HG03432 (cell line): ENCODE data around the gene GKN2.
"Not testable (repeated sequence)": the region's sequence is repeated elsewhere in the genome, so short reads cannot be mapped to it uniquely, and the experiment has no call there.

ENCODE experiments used
- ATAC-seq: cut with Tn5 transposase; IDR thresholded peaks from one replicate; pipeline ENCODE4 v1.9.1; 2021; ENCODE audit warnings: mild to moderate bottlenecking, moderate library complexity; ENCODE audit not compliant: unreplicated experiment

GKN2 gene

DNA sequence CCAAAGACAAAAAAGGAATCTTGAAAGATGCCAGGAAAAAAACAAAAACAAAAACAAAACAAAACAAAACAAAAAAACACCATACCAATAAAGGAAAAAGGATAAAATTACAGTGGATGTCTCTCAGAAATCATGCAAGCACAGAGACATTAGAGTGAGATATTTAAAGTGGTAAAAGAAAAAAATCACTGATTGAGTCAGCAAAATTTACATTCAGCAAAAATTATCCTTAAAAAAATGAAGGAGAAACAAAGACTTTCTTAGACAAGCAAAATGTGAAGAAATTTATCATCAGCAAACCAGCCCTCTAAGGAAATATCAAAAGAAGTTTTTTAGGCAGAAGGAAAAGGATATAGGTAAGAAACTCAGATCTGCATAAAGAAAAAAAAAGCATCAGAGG is 11.6 kb upstream of the GKN2 start:
- ATAC-seq = no peak

DNA sequence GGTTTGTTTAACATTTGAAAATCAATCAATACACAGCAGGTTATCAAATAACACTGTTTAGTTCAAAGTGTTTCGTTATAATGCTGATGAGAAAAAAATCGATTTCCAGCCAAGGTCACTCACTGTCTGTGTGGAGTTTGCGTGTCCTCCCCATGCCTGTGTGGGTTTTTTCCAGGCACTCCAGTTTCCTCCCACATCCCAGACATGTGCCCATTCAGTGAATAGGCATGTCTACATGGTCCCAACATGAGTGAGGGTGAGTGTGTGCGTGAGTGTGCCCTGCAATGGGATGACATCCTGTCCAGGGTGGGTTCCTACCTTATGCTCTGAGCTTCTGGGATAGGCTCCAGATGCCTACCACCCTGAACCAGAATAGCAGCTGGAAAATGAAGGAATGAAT is 8.7 kb upstream of the GKN2 start:
- no peak for ATAC-seq

DNA sequence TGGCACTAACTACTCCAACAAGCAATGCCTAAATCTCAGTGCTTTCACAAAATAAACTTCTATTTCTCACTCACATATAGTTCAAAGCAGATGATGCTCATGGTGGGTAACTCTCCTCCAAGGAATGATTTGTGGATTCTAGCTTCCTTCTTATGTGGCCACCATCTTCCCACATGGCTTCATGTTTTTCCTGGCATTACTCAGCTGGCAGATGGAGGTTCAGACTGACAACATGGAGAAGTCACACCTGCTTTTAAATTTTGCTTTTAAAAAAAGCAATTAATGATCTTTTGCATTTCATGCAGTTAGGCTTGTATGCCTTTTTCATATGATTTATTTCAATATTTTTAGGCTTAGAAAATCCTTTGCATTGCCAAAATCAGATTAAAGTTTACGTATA is 6.3 kb upstream of the GKN2 start:
- ATAC-seq = no peak

DNA sequence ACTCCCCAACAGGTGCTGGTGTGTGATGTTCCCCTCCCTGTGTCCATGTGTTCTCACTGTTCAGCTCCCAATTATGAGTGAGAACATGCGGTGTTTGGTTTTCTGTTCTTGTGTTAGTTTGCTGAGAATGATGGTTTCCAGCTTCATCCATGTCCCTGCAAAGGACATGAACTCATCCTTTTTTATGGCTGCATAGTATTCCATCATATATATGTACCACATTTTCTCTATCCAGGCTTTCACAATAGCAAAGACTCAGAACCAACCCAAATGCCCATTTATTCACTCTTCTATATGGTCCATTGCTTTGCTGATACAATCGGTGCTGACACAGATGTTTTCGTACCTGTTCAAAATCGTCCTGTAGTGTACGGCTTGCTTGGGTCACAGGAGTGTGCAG is 2.7 kb upstream of the GKN2 start:
- ATAC-seq = not testable (repeated sequence)

DNA sequence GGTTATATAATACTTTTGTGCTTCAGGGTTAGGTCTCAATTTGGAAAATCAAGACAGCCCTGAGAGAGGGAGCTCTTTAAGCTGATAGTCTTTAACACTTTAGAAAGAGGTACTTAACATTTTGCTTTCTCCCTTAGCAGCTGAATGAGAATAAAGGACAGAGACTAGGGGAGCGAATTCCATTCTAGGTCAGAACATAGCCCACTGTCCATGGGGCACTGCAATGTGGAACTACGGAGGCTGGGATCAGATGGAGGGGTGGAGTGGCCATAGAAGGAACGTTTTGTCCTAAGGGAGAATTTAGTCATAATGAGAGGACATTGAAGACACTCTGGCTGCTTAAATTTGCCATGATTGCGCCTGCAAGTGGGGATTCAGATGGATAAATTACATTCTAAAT is 794 bp downstream of the GKN2 start:
- ATAC-seq = no peak

DNA sequence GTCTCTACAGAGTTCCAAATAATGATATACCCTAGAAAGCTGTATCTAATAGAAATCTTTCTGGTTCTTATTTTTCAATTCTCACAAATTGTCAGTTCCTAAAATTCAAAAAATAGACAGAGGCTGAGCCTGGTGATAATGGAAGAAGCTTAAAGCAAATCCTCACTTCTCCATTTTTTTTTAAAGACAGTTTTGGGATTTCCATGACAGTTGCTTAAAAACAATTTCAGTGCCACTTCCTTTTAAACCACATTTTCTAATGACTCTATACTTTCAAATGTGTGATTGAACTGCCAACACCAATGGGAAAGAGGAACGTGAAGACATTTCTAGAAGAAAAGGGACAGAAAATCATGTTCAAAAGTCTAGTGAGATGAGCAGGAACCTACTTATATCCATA is 4.0 kb downstream of the GKN2 start:
- ATAC-seq = no peak

DNA sequence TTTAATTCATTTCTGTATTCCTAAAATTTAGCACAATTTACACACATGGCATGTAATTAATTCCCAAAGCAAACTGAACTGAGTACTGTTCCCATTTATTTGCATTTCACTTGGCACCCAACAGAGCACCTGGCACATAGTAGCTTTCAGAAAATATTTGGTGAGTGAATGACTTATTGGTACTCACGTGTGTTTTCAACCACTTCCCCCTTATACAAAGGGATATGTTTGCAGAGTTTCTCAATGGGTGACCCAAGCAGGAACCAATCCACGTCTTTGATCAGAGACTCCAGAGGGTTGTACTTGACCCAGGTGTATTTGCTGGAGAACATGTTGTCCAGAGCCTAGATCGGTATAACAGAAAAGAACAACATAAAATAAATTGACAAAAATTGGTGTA is 6.6 kb downstream of the GKN2 start:
- no peak for ATAC-seq

DNA sequence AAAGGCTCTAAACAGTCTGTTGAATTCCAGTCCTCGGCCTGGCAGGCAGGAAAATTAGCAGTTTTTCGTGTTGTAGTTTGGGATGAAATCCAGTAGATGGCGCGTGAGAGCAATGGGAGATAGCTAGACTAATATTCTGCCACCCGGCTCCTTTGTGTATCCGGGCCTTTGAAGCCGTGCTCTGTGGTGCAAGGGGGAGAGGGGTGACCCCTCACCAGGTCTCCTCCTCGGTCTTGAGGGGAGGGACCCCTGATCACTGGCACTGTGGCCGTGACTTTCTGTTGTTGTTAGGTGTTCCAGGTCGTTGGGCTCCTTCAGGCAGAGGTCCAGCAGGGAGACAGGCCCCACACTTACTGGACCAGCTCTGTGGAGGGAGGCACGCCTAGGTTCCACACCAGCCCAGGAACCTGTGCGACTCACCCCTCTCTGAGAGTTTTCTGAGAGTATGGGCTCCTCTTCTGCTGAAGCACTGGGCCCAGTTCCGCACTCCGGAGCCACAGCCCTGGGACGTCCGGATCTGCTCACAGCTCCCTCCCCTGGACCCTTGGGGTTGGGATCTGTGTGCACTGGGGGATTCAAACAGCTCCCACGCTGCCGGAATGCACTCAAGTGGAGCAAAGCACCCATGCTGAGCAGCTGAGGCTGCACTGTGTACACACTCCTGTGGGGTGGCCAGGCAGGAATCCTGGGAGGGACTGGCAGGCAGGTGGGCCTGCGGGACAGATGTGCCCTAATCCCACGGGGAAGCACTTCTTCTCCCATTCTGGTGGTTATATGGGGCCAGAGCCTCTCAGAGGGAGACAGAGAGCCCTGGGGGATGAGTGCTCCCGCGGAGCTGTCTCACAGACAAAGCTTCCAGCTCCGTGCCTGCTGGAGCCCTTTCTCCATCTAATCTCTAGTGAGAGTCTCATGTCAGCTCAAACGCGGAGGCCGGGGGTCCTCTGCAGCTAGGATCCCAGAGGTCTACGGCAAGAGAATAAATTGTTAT is 8.8 kb downstream of the GKN2 start:
- ATAC-seq = peak; percentile 62

DNA sequence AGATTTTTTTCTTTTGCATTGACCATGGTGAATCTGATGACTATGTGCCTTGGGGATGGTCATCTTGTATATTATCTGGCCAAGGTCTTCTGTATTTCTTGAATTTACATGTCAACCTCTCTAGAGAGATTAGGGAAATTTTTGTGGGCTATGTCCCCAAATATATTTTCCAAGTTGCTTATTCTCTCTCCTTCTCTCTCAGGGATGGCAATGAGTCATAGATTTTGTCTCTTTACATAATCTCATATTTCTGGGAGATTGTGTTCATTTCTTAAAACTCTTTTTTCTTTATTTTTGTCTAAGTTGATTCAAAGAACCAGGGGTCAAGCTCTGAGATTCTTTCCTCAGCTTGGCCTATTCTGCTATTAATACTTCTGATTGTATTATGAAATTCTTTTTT is 9.9 kb downstream of the GKN2 start:
- no peak for ATAC-seq

DNA sequence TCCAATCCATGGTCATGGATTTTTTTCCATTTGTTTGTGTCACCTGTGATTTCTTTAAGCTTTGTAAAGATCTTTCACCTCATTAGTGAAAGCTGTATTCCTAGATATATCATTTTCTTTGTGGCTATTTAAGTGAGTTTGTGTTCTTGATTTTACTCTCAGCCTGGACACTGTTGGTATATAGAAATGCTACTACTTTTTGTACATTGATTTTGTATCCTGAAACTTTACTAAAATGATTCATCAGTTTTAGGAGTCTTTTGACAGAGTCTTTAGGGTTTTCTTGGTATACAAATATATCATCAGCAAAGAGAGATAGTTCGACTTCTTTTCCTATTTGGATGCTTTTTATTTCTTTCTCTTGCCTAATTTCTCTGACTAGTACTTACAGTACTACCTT is 12.3 kb downstream of the GKN2 start:
- no peak for ATAC-seq

DNA sequence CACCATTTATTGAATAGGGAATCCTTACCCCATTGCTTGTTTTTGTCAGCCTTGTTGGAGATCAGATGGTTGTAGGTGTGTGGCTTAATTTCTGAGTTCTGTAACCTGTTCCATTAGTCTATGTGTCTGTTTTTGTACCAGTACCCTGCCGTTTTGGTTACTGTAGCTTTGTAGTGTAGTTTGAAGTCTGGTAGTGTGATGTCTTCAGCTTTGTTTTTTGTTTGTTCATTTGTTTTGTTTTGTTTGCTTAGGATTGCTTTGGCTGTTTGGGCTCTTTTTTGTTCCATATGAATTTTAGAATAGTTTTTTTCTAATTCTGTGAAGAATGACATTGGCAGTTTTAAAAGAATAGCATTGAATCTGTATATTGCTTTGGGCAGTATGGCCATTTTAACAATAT is 12.7 kb downstream of the GKN2 start:
- ATAC-seq = no peak

DNA sequence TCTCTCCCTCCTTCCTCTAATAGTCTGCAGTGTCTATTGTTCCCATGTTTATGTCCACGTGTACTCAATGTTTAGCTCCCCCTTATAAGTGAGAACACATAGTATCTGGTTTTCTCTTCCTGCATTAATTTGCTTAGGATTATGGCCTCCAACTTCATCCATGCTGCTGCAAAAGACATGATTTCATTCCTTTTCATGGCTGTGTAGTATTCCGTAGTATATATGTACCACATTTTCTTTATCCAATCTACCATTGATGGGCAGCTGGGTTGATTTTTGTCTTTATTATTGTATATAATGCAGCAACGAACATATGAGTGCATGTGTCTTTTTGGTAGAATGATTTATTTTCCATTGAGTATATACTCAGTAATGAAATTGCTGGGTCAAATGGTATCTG is 13.8 kb downstream of the GKN2 start:
- no peak for ATAC-seq

DNA sequence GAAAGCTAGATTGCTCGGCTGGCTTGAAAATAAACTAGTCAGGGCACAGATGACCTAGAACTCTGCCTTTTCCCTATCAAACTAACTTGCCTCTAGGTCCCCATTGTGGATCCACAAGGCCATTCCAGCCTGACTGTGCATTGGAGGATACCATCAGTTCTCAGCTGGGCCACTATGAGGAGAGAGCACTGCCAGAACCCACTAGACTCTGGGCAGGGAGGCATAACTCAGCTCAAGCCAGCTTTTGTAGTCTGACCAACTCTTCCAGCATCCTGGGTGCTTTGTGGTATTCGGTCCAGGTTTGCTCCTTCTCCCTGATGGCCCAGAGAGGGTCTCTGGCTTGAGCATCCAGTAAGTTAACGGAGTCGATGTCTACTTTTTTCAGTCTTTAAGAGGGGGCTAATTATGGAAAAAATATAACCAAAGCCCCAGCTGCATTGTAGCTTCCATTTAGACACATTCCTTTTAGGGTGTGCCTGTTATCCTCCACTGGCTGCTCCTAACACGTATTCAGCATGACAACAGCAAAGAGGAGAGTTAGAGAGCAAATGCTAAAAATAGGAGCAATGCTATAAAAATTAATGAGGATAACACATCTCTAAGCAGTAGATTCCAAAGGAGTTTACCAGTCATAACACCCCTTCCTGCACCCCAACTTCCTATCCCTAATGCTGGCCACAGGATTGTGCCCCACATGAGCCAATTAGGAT is 15.2 kb downstream of the GKN2 start:
- ATAC-seq = no peak

DNA sequence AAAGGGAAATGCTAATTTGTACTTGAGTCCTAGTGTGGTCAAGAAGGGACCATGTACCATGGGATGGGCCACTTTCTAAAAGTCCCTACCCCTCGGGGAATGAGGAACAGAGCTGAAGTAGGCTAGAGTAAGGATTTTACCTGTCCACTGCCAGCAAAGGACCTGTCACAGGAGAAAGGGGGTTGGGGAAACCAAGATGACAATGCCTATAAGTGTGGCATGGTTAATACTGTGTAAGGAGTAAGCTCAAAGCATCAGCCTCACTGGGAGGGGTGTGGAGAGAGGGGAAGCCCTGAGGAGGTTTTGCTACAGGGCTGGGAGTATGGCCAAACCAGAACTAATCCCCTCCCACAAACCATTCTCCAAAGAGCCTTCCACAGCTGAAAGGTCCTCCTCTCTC is 15.8 kb downstream of the GKN2 start:
- no peak for ATAC-seq

DNA sequence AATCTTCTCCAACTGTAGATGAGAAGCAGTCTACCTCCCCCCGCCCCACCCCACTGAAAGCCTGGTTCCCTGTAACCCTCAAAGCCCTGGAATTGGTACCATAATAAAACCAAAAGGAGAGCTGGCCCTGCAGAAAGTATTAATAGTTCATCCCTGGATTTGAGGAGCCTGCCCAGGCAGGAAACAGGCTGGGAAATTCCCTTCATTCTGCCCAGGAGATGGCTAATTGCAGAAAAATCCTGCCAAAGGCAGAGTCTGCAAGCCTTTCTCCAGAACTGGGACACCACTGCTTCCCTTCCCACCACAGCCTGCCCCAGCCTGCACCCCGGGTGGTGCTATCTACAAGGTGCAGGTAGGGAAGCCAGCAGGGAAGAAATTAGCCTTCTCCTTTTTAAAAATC is 16.3 kb downstream of the GKN2 start:
- ATAC-seq = no peak

DNA sequence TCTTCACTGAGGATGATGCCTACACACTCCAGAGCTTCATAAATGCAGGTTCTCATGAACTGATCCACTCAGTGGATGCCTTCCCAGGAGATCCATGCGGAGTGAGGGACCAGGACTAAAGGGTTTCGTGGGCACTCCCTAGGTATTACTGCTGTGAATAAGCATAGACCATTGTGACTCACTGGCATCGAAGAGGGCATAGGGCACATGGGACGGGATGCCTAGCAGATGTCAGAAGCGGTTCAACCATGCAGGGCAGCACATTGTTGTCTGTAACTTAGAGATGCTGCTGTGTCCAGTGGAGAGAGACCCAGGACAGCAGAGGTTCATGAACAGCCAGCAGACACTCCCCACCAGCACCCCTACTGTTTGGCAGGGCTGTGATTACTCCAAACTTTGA is 17.2 kb downstream of the GKN2 start:
- no peak for ATAC-seq

DNA sequence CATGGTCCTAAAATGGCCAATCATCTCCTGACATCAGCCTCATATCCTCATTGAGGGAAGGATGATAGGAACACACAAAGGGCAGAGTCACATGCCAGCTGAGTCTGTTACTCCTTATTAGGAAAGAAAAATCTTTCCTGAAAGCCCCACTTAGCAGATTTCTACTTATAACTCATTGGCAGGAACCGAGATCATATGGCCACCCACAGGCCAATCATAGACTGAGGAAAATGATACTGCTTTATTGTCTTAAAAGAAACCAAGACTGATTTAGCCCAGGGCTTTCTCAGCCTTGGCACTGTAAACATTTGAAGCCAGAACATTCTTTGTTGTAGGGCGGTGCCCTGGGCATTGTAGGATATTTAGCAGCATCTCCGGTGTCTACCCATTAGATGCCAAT is 18.7 kb downstream of the GKN2 start:
- ATAC-seq = no peak

DNA sequence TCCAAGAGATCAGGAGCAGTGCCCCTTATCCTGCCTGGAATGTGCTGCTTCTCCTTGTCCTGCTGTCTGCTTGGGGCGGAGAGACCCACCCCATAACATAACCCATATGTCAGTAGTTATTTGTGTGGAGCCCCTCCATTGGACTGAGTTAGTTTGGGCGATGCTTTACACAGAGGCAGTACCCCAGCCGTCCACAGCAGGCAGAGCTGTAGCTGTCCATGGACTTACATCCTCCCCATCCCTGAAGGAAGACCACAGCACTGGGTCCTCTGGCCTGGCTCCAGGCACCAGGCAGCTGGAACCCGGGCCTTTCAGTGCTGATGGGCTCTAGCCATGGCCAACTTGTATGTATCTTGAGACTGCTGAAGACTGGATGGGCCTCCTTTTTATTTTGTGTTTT is 20.3 kb downstream of the GKN2 start:
- ATAC-seq = no peak

DNA sequence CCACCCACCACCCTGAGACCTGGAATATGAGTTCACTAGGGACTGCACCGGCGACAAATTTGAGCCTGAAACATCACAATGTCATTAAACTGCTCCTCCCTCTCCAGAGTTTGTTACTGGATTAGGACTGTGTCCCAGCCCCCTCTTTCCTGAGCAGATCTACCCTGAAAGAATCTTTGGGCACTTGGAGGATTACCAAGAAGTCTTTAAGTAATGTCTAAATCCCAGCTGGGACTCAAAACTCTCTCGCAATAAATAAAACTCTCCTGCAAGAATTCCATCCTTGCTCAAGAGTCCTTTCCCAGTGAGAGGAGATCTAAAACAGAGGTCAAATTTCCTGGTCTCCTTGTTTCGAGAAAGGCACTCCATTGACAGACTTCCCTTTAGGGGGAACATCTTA is 20.9 kb downstream of the GKN2 start:
- no peak for ATAC-seq

DNA sequence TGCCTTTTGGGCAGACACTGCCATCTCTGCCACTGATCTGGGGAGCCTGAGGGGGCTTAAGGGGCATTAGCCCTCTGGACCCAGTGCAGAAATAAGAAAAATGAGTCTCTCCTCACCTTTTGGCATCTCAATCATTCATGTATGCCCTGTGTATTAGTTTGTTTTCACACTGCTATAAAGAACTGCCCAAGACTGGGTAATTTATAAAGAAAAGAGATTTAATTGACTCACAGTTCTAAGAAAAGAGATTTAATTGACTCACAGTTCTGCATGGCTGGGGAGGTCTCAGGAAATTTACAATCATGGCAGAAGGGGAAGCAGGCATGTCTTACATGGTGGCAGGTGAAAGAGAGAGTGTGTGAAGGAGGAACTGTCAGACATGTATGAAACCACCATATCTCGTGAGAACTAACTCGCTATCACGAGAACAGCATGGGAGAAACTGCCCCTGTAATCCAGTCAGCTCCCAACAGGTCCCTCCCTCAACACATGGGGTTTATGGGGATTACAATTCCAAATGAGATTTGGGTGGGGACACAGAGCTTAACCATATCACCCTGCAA is 21.5 kb downstream of the GKN2 start:
- ATAC-seq = no peak

DNA sequence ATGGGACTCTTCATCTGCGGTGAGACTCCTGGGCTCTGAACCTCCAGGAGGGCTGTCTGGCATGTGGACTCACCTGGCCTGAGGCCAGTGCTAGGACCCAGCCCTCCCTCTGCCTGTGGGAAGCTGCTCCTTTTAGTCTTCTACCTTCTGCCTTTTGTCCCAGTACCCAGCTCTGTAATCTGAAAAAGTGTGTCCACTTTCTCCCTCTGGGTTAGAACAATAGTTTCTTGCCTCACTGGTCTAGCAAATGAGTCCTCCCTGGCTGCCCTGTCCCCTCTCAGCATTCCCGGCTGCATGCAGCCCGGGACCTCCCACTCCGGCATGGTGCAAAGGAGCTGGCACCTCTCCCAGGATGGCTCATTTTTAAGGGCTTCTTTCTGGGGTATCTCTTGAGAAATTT is 25.9 kb downstream of the GKN2 start:
- no peak for ATAC-seq

DNA sequence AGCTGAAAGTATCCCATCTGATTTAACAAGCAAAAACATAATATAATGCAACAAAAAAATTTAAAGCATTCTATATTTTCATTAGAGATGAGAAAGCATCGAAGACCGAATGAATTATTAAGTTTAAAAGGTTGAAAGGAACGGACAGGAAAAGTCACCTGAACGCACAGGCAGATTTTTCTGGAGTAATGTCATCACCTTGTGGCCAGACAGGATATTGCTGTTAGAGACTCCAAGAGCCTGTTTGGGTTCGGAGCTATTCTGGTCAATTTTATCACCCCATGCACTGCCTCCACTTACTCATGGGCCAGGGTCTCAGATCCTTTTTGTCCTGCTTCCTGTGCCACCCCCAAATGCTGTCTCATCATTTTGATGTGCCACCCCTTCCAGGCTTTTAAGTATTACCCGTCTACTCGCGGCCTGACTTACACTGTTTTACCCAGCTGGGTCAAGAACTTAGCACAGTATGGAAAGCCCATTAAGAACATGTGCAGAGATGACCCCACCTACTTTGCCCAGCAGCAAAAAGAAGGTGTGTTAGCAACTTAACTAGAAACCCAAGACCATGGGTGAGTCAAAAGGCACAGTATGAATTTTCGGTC is 27.3 kb downstream of the GKN2 start:
- no peak for ATAC-seq
